IPS-18c (cell line): ENCODE results near the gene LRRC14B.
"Not testable (repeated sequence)": the region's sequence is repeated elsewhere in the genome, so short reads cannot be mapped to it uniquely, and the experiment has no call there.

Experiments used
- H3K4me3 ChIP-seq: 2 replicates; pipeline ENCODE4 v1.7.0; 2013; ENCODE audit warnings: low read depth, mild to moderate bottlenecking, low read length, moderate library complexity; ENCODE audit not compliant: insufficient read depth
- H3K9me3 ChIP-seq: one replicate; pipeline ENCODE4 v1.6.1; 2013; ENCODE audit warnings: mild to moderate bottlenecking, low read length, moderate library complexity; ENCODE audit not compliant: control insufficient read depth, insufficient read depth

LRRC14B gene

GRCh38 chr5:195401-196160 is 4.3 kb downstream of the LRRC14B start:
- Histone ChIP-seq H3K4me3 (no peak overlapping the region), H3K9me3 (no peaks in the 10 kb centered on the region)

- Histone ChIP-seq H3K9me3 (no peaks in the 10 kb centered on the region), H3K4me3 (no peak overlapping the region)
These were observed 5.1 kb downstream of the LRRC14B start for GRCh38 chr5:196350-196749.

- H3K4me3 ChIP-seq, H3K9me3 ChIP-seq: not testable (repeated sequence)
These were observed 5.7 kb downstream of the LRRC14B start for GRCh38 chr5:197031-197430.

GRCh38 chr5:197892-198489 is 6.7 kb downstream of the LRRC14B start:
- Histone ChIP-seq H3K4me3 (no peak overlapping the region), H3K9me3 (no peaks in the 10 kb centered on the region)

- H3K9me3 ChIP-seq = no peaks in the 10 kb centered on the region
- no peak overlapping the region for H3K4me3 ChIP-seq
These were observed 7.4 kb downstream of the LRRC14B start for GRCh38 chr5:198516-199196.

- Histone ChIP-seq H3K4me3 (no peak overlapping the region), H3K9me3 (no peaks in the 10 kb centered on the region)
These were observed 8.1 kb downstream of the LRRC14B start for GRCh38 chr5:199197-199949.

- Histone ChIP-seq H3K9me3 (no peaks in the 10 kb centered on the region), H3K4me3 (no peak overlapping the region)
These were observed 8.8 kb downstream of the LRRC14B start for GRCh38 chr5:199950-200645.

- no peak overlapping the region for H3K4me3 ChIP-seq
- no peaks in the 10 kb centered on the region for H3K9me3 ChIP-seq
These were observed 9.7 kb downstream of the LRRC14B start for GRCh38 chr5:200985-201384.

GRCh38 chr5:201672-202071 is 10.4 kb downstream of the LRRC14B start:
- no peak overlapping the region for H3K4me3 ChIP-seq
- no peaks in the 10 kb centered on the region for H3K9me3 ChIP-seq

GRCh38 chr5:203246-203930 is 12.1 kb downstream of the LRRC14B start:
- no peaks in the 10 kb centered on the region for H3K9me3 ChIP-seq
- no peak overlapping the region for H3K4me3 ChIP-seq

GRCh38 chr5:204001-204400 is 12.7 kb downstream of the LRRC14B start:
- Histone ChIP-seq H3K4me3 (no peak overlapping the region), H3K9me3 (no peaks in the 10 kb centered on the region)

- H3K4me3 ChIP-seq = no peak overlapping the region
- H3K9me3 ChIP-seq = no peaks in the 10 kb centered on the region
These were observed 13.2 kb downstream of the LRRC14B start for GRCh38 chr5:204462-204861.

- Histone ChIP-seq H3K4me3 (no peak overlapping the region), H3K9me3 (no peaks in the 10 kb centered on the region)
These were observed 13.8 kb downstream of the LRRC14B start for GRCh38 chr5:204966-205670.

GRCh38 chr5:206406-206805 is 15.1 kb downstream of the LRRC14B start:
- H3K4me3 ChIP-seq = no peak overlapping the region
- no peaks in the 10 kb centered on the region for H3K9me3 ChIP-seq

- no peak overlapping the region for H3K4me3 ChIP-seq
- H3K9me3 ChIP-seq = no peaks in the 10 kb centered on the region
These were observed 15.7 kb downstream of the LRRC14B start for GRCh38 chr5:206927-207536.

GRCh38 chr5:207599-207998 is 16.3 kb downstream of the LRRC14B start:
- Histone ChIP-seq H3K9me3 (no peaks in the 10 kb centered on the region), H3K4me3 (no peak overlapping the region)
